HG03097 (cell line): ENCODE results near the gene TTC13.

ENCODE experiments used
- ATAC-seq: cut with Tn5 transposase; IDR thresholded peaks from one replicate; pipeline ENCODE4 v1.9.1; 2021; ENCODE audit not compliant: unreplicated experiment, low FRiP score

TTC13 gene

GRCh38 chr1:230958370-230958769 is 20.3 kb downstream of the TTC13 start:
- no peak for ATAC-seq

- ATAC-seq, result no peak
Observed at GRCh38 chr1:230957580-230957989, 21.1 kb downstream of the TTC13 start.

- no peak for ATAC-seq
Observed at GRCh38 chr1:230950404-230950803, 28.3 kb downstream of the TTC13 start.

GRCh38 chr1:230948903-230949302 is 29.8 kb downstream of the TTC13 start:
- no peak for ATAC-seq

- ATAC-seq, result no peak
Observed at GRCh38 chr1:230948301-230948700, 30.4 kb downstream of the TTC13 start.

- no peak for ATAC-seq
Observed at GRCh38 chr1:230943048-230943593, 35.5 kb downstream of the TTC13 start.

- ATAC-seq, result no peak
Observed at GRCh38 chr1:230940848-230941247, 37.8 kb downstream of the TTC13 start.

- ATAC-seq, result no peak
Observed at GRCh38 chr1:230939806-230940489, 38.7 kb downstream of the TTC13 start.

- no peak for ATAC-seq
Observed at GRCh38 chr1:230938924-230939368, 39.7 kb downstream of the TTC13 start.

- no peak for ATAC-seq
Observed at GRCh38 chr1:230937371-230937770, 41.3 kb downstream of the TTC13 start.

GRCh38 chr1:230936475-230936874 is 42.2 kb downstream of the TTC13 start:
- ATAC-seq, result no peak

- ATAC-seq, result no peak
Observed at GRCh38 chr1:230935852-230936251, 42.8 kb downstream of the TTC13 start.

- ATAC-seq, result no peak
Observed at GRCh38 chr1:230930986-230931385, 47.7 kb downstream of the TTC13 start.

GRCh38 chr1:230926182-230926581 is 52.5 kb downstream of the TTC13 start:
- no peak for ATAC-seq

- no peak for ATAC-seq
Observed at GRCh38 chr1:230925608-230926007, 53.1 kb downstream of the TTC13 start.

- ATAC-seq, result no peak
Observed at GRCh38 chr1:230923176-230923575, 55.5 kb downstream of the TTC13 start.

GRCh38 chr1:230922620-230923019 is 56.0 kb downstream of the TTC13 start:
- ATAC-seq, result no peak

- no peak for ATAC-seq
Observed at GRCh38 chr1:230919207-230919606, 59.5 kb downstream of the TTC13 start.

GRCh38 chr1:230917284-230918135 is 61.2 kb downstream of the TTC13 start:
- ATAC-seq, result no peak

GRCh38 chr1:230916587-230917283 is 61.9 kb downstream of the TTC13 start:
- ATAC-seq, result no peak

GRCh38 chr1:230915078-230915477 is 63.6 kb downstream of the TTC13 start:
- ATAC-seq, result no peak
